SU-DHL-6 (cell line): Measurements from ENCODE around the gene RPL12.

Source experiments
- H2AFZ ChIP-seq: fragments of 200-600 bp; sonication (generic); 2 replicates; pipeline ENCODE4 v1.6.1; 2014; ENCODE audit warnings: low read depth, mild to moderate bottlenecking, moderate library complexity, mixed read lengths, antibody characterized with exemption, low read length; ENCODE audit not compliant: severe bottlenecking
- H3F3A ChIP-seq: fragments of 200-600 bp; shearing (Covaris generic); 2 replicates; pipeline ENCODE4 v1.6.0; 2016; ENCODE audit warnings: antibody characterized with exemption, mild to moderate bottlenecking; ENCODE audit not compliant: insufficient read depth
- H3K27ac ChIP-seq: fragments of 200-600 bp; sonication (generic); 2 replicates; pipeline ENCODE4 v1.5.1; 2016; ENCODE audit warnings: low read depth, mild to moderate bottlenecking, low read length, moderate library complexity, mixed read lengths
- H3K27me3 ChIP-seq: fragments of 200-600 bp; sonication (generic), shearing (Covaris generic); 2 replicates; pipeline ENCODE4 v1.6.0; 2014; ENCODE audit warnings: mild to moderate bottlenecking, low read length
- H3K36me3 ChIP-seq: fragments of 200-600 bp; sonication (generic); 2 replicates; pipeline ENCODE4 v1.6.1; 2014; ENCODE audit warnings: mild to moderate bottlenecking, low read length, mixed read lengths
- H3K4me2 ChIP-seq: fragments of 300-600, 200-600 bp; shearing (Covaris generic), sonication (generic); 2 replicates; pipeline ENCODE4 v1.6.0; 2014; ENCODE audit warnings: low read length, low read depth, mild to moderate bottlenecking; ENCODE audit not compliant: poor library complexity, severe bottlenecking
- H3K4me3 ChIP-seq: fragments of 200-600 bp; sonication (generic); 2 replicates; pipeline ENCODE4 v1.5.1; 2014; ENCODE audit warnings: antibody characterized with exemption, low read length, mild to moderate bottlenecking, mixed read lengths; ENCODE audit not compliant: insufficient read depth, poor library complexity, severe bottlenecking
- H3K79me2 ChIP-seq: fragments of 200-600 bp; sonication (generic); 2 replicates; pipeline ENCODE4 v1.6.1; 2014; ENCODE audit warnings: mild to moderate bottlenecking, low read length, moderate library complexity; ENCODE audit not compliant: insufficient read depth
- H3K9ac ChIP-seq: fragments of 200-600 bp; sonication (generic); 2 replicates; pipeline ENCODE4 v1.7.0; 2014; ENCODE audit warnings: mild to moderate bottlenecking, low read length
- H3K9me2 ChIP-seq: fragments of 200-600 bp; sonication (generic); replicated peaks from 2 replicates; pipeline ENCODE4 v1.6.1; 2014; ENCODE audit warnings: low read length; ENCODE audit not compliant: insufficient read depth
- H3K9me3 ChIP-seq: fragments of 200-600 bp; sonication (generic); 2 replicates; pipeline ENCODE4 v1.6.1; 2014; ENCODE audit warnings: low read length, mixed read lengths; ENCODE audit not compliant: insufficient read depth
- H4K20me1 ChIP-seq: fragments of 200-600 bp; sonication (generic); 2 replicates; pipeline ENCODE4 v1.6.1; 2014; ENCODE audit warnings: low read depth, mild to moderate bottlenecking, antibody characterized with exemption, low read length, moderate library complexity, mixed read lengths
- CTCF ChIP-seq: fragments of 200-600 bp; sonication (generic); IDR thresholded peaks from one replicate; pipeline ENCODE4 v1.5.1; 2017; ENCODE audit warnings: antibody characterized with exemption, mild to moderate bottlenecking, low read length, moderate library complexity; ENCODE audit not compliant: insufficient read depth, poor library complexity, severe bottlenecking
- EZH2phosphoT487 ChIP-seq: fragments of 200-600 bp; sonication (generic), shearing (Covaris generic); conservative IDR thresholded peaks from 2 replicates; pipeline ENCODE4 v1.6.1; 2018; ENCODE audit warnings: mild to moderate bottlenecking, antibody characterized with exemption, low read length, moderate library complexity, mixed read lengths

Gene RPL12

GRCh38 chr9:127415141-127415540 lies 36.1 kb downstream of the RPL12 start:
- Histone ChIP-seq H2AFZ (no peak overlapping the region), H3K27ac (no peak overlapping the region), H3F3A (no peaks in the 10 kb centered on the region), H4K20me1 (no peaks in the 10 kb centered on the region), H3K4me3 (no peak overlapping the region), H3K4me2 (no peak overlapping the region), H3K79me2 (no peaks in the 10 kb centered on the region), H3K9me3 (no peaks in the 10 kb centered on the region), H3K9me2 (no peaks in the 10 kb centered on the region), H3K36me3 (no peaks in the 10 kb centered on the region), H3K9ac (no peak overlapping the region), H3K27me3 (no peaks in the 10 kb centered on the region)
- no peak for TF ChIP-seq EZH2phosphoT487
- TF ChIP-seq CTCF: no peak

- Histone ChIP-seq H3K9ac (no peak overlapping the region), H3K36me3 (no peaks in the 10 kb centered on the region), H3K79me2 (no peaks in the 10 kb centered on the region), H3K27ac (no peak overlapping the region), H3F3A (no peaks in the 10 kb centered on the region), H3K4me3 (no peak overlapping the region), H4K20me1 (no peaks in the 10 kb centered on the region), H2AFZ (no peak overlapping the region), H3K27me3 (no peaks in the 10 kb centered on the region), H3K9me2 (no peaks in the 10 kb centered on the region), H3K9me3 (no peaks in the 10 kb centered on the region), H3K4me2 (no peak overlapping the region)
- TF ChIP-seq EZH2phosphoT487: no peak
- TF ChIP-seq CTCF: no peak
Measured at GRCh38 chr9:127411122-127411521, 40.1 kb downstream of the RPL12 start.

- Histone ChIP-seq H2AFZ (no peak overlapping the region), H3K79me2 (no peaks in the 10 kb centered on the region), H3K27me3 (no peaks in the 10 kb centered on the region), H4K20me1 (no peaks in the 10 kb centered on the region), H3K4me3 (no peak overlapping the region), H3K9ac (no peak overlapping the region), H3K4me2 (no peak overlapping the region), H3F3A (no peaks in the 10 kb centered on the region), H3K27ac (no peak overlapping the region), H3K9me3 (no peaks in the 10 kb centered on the region), H3K9me2 (no peaks in the 10 kb centered on the region), H3K36me3 (no peaks in the 10 kb centered on the region)
- TF ChIP-seq CTCF: no peak
- no peak for TF ChIP-seq EZH2phosphoT487
Measured at GRCh38 chr9:127407492-127407843, 43.7 kb downstream of the RPL12 start.
